Subcutaneous adipose tissue (tissue), 4 donors: ENCODE data around the gene KCTD17. TPM values are rescaled to one million over a fixed set of nuclear protein-coding genes. Genes with fewer than 3 reads are reported as not detected.

ENCODE experiments used
- total RNA-seq, 4 donors: library from RNA; depleted of rRNA; stranded (reverse); fragments of >200 nt; gene quantifications; one replicate each; pipeline ENCODE4 v1.1.0, GENCODE V29; 2016
- TF ChIP-seq, protein P1 (sequence below): fragments of 450-650 bp; IDR thresholded peaks from one replicate; pipeline ENCODE4 v1.5.1; 2016; ENCODE audit warnings: low read depth, mild to moderate bottlenecking, control low read depth, antibody characterized with exemption, moderate library complexity

Gene KCTD17
- total RNA-seq, 4 donors from 2014 or later = 2.9 to 8.9 (median 8.4) TPM

DNA sequence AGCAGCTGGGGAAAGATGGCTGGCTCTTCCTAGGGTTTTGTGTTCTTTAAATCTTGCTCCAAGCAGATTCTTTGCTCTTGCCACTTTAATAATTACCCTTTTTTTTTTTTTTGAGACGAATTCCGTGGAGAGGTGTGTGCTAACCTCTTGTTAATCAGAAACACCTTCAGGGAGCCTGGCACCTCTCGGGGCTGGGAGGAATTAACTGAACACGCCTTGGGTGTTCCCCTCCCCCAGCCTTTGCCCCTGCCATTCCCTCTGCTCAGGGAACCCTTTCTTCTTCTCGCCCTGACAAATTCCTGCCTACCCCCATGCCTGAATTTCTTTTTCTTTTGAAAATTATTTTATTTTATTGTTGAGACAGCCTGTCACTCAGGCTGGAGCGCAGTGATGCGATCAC is 40.5 kb downstream of the KCTD17 start:
- TF ChIP-seq, protein P1, sequence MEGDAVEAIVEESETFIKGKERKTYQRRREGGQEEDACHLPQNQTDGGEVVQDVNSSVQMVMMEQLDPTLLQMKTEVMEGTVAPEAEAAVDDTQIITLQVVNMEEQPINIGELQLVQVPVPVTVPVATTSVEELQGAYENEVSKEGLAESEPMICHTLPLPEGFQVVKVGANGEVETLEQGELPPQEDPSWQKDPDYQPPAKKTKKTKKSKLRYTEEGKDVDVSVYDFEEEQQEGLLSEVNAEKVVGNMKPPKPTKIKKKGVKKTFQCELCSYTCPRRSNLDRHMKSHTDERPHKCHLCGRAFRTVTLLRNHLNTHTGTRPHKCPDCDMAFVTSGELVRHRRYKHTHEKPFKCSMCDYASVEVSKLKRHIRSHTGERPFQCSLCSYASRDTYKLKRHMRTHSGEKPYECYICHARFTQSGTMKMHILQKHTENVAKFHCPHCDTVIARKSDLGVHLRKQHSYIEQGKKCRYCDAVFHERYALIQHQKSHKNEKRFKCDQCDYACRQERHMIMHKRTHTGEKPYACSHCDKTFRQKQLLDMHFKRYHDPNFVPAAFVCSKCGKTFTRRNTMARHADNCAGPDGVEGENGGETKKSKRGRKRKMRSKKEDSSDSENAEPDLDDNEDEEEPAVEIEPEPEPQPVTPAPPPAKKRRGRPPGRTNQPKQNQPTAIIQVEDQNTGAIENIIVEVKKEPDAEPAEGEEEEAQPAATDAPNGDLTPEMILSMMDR = no peak

DNA sequence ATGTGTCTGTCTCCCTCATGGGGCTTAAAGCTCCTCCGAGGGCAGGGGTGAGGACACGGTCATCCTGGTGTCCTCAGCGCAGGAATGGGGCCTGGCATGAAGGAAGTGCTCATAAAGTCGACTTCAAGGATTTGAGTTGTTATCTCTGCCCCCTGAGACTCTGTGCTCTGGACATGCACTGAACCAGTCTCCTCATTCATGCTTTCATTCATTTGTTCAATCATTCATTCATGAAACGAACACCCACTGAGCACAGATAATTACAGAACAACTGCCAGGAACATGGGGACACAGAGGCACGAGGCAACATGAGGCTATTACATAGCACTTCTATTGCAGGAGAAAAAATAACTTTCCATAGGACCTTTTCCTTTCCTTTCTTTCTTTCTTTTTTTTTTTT is 41.5 kb downstream of the KCTD17 start:
- TF ChIP-seq, protein P1 = no peak

DNA sequence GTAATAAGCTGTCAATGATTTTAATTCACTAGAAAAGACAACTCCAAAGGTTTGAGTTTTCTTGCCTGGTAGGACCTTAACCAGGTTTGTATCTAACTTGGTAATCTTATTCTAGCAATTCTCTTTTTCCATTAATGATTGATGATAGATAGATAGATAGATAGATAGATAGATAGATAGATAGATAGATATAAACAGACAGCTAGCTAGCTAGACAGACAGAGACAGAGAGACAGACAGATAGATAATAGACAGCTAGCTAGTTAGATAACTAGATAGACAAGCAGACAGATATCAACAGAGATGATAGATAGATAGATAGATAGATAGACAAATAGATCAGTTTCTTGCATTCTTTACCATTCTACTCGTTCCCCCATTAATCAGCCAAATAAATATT is 42.7 kb downstream of the KCTD17 start:
- TF ChIP-seq, protein P1 = no peak

DNA sequence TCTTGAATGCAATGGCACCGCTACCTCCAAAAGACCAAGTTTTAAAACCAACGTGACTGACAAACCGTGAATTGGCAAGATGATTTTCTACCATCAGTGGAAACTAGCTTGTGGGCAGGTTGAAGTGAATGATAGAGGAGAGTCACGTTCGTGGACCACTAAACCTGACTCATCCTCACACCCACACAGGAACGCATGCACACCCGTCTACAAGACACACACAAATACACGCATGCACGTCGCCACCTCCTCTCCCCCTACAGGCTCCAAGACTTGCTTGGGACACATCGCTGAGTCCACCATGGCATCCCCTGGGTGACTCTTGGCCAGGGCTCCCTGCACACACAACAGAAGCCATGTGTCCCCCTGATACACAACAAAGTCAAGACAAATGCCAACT is 43.6 kb downstream of the KCTD17 start:
- TF ChIP-seq, protein P1 = no peak

DNA sequence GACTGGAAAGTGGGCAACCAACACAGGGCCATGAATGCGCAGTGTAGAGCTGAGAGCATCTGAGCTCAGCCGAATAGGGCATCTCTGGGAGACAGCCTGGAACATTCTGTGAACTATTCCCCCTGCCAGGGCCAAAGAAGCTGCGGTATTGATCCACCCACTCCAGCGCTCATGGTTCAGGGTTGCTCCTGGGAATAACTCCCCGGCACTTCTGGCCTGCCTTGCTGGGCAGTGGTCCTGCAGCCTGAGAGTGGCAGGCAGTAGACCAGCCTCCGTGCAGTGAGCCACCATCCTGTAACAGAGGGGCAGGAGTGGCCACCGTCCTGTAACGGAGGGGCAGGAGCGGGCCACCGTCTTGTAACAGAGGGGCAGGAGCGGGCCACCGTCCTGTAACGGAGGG is 45.8 kb downstream of the KCTD17 start:
- TF ChIP-seq, protein P1 = no peak

DNA sequence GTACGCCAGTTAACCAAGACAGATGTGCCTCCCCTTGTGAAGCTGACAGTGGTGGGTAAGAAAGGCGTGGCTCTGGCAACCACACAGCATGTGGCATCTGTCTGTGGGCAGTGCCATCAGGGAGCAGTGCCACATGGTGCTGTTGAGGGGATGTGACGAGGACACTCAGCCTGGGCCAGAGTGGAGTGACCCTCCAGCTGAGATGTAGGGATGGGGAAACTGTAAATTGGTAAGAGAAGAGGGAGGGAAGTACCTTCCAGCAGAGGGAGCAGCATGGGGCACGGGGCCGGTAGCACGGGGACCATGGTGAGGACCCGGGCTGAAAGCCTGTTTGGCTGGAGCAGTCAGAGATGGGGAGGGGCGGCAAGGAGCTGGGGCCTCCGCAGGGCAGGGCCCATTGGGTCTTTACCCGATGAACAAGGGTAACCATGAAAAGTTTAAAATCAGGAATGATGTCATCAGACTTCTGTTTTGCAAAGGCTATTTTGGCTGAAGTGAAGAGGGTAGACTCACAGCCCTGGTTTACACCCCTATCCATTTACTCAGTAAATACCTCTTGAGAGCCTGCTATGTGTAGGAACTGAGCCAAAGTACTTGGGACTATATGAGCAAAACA is 47.5 kb downstream of the KCTD17 start:
- TF ChIP-seq, protein P1 = no peak

DNA sequence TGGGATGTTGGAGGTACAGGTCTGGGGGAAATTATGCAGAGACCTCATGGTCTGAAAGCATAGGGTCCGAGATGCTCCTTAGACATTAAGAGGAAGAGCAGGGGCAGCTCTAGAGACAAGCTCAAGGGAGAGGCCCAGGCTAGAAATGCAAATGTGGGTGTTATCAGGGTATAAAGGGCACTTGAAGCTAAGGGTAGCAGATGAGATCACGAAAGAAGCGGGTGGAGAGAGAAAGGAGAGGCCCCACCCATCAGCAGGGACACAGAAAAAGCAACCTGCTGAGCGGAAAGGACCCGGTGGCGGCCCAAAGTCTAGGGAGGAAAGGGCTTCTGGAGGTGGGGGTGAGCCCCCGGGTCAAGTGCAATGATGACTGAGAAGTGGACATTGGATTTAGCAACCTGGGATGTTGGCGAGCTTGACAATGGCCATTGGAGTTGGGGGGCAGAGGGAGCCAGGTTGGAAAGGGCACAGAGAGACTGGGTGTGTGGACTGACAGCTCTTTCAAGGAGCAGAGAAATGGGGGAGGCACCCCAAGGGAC is 49.1 kb downstream of the KCTD17 start:
- TF ChIP-seq, protein P1 = no peak
